GM18907 (cell line): ENCODE measurements around the gene FRY.
A peak's percentile ranks its signal among the peaks of the same experiment; 100 is the strongest.

Experiments
- ATAC-seq: cut with Tn5 transposase; IDR thresholded peaks from one replicate; pipeline ENCODE4 v1.9.1; 2021; ENCODE audit warnings: mild to moderate bottlenecking, moderate library complexity; ENCODE audit not compliant: unreplicated experiment

The FRY gene

GRCh38 chr13:32298695-32299094 is 267.1 kb downstream of the FRY start:
- no peak for ATAC-seq

- no peak for ATAC-seq
These were observed 268.3 kb downstream of the FRY start for GRCh38 chr13:32299893-32300292.

- no peak for ATAC-seq
These were observed 268.8 kb downstream of the FRY start for GRCh38 chr13:32300406-32300805.

- ATAC-seq = no peak
These were observed 269.3 kb downstream of the FRY start for GRCh38 chr13:32300920-32301319.

- ATAC-seq = no peak
These were observed 270.9 kb downstream of the FRY start for GRCh38 chr13:32302461-32302860.

- ATAC-seq = no peak
These were observed 274.1 kb downstream of the FRY start for GRCh38 chr13:32305646-32306045.

GRCh38 chr13:32309312-32310133 is 277.9 kb downstream of the FRY start:
- ATAC-seq = no peak

- peak; percentile 55 for ATAC-seq
These were observed 278.6 kb downstream of the FRY start for GRCh38 chr13:32310134-32310706.

GRCh38 chr13:32311188-32311897 is 279.8 kb downstream of the FRY start:
- no peak for ATAC-seq

- ATAC-seq = peak; percentile 33
These were observed 283.0 kb downstream of the FRY start for GRCh38 chr13:32314271-32315237.

- peak; percentile 94 for ATAC-seq
These were observed 283.9 kb downstream of the FRY start, which contains the start of the genes BRCA2 and ZAR1L for GRCh38 chr13:32315238-32316027. TSS of gene BRCA2 (plus strand) at chr13:32315508. CDS start at chr13:32316461, 953 bp downstream. TSS of gene ZAR1L (minus strand) at chr13:32315363. CDS start at chr13:32311925, 3,438 bp downstream.

- peak; percentile 53 for ATAC-seq
These were observed 284.4 kb downstream of the FRY start for GRCh38 chr13:32316028-32316339.

- no peak for ATAC-seq
These were observed 284.9 kb downstream of the FRY start for GRCh38 chr13:32316501-32316900.

GRCh38 chr13:32317716-32318465 is 286.3 kb downstream of the FRY start:
- no peak for ATAC-seq

GRCh38 chr13:32320528-32320927 is 289.0 kb downstream of the FRY start:
- no peak for ATAC-seq

GRCh38 chr13:32323912-32324311 is 292.3 kb downstream of the FRY start:
- ATAC-seq = no peak

- no peak for ATAC-seq
These were observed 298.9 kb downstream of the FRY start for GRCh38 chr13:32330441-32330840.

GRCh38 chr13:32334671-32335070 is 303.1 kb downstream of the FRY start:
- no peak for ATAC-seq

GRCh38 chr13:32340914-32341313 is 309.3 kb downstream of the FRY start:
- ATAC-seq = no peak
